OCI-M2 (cell line): Measurements from ENCODE around the gene NT5C1A.

Source experiments
- DNase-seq: peaks from one replicate; lab custom pipeline; 2025; ENCODE audit not compliant: unreplicated experiment; lab: John Stamatoyannopoulos, UW

NT5C1A gene

DNA sequence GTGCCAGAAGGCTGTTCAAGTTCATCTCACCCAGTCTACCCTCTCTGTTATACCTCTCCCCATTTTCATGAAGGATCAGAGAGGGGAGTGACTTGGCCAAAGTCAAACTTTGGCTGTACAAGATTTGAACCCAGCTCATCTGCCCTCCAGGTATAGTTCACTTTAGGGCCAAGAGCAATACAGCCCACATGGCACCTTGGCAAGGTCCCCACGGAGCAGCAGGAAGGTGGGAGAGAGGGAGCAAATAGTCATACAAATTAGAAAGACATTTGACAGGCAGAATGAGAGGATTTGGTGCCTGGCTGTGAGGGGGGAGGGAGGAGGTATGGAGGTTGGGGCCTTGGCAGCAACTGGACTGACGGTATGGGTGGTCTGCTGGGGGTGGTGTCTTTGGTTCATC, 18.3 kb upstream of the NT5C1A start:
- no peak for DNase-seq

DNA sequence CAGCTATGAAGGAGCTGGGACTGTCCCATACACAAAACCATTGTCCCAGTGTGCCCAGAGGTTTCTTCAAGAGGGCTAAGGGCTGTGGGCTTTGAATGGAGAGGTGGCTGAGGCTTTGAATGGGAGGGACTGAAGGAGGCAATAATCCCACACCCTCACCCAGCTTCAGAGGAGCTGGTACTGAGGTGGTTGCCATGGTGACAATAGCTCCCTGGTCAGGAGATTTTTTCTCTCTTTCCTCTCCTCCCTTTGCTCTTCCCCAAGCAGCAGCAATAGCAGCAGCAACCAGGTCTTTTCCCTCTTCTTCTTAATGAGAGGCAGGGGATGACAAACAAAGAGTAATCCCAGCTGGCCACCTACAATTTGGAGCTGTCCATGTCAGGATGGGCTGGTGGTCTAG, 17.7 kb upstream of the NT5C1A start:
- DNase-seq, result no peak

DNA sequence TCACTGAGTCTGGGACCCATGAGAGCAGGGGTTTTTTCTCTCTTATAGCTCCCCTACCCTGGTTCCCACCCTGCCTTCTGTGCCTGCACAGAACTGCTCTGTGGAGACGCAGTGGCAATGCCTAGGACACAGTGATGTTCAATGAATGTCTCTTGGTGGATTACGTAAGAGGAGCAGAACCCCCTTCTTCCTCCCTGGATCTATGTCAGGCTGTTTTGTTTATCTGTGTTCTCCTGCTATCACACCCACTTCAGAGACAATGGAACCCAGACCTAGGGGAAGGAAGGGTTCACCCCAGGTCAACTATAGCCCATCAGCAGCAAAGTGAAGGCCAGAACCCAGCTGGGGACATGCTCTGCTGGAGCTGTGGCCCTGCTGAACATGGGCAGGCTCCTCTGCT, 17.3 kb upstream of the NT5C1A start:
- no peak for DNase-seq

DNA sequence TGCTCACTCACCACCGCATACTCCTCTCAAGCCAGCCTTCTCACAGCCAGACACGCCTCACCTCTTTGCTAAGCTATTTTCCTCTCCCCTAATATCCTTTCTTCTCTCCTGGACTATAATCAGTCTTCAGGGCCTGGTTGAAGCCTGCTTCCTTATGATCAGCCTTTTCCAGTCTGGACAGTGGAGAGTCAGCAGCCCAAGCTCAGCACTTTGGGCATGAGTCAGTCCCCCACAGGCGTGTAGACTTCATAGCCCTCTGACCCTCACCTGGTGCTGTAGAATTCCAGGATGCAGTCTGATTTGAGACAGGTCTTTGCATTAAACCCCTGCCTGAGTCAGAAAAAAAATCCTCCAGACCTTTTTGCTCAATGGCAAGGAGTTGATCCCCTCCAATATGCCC, 16.8 kb upstream of the NT5C1A start:
- DNase-seq, result no peak

DNA sequence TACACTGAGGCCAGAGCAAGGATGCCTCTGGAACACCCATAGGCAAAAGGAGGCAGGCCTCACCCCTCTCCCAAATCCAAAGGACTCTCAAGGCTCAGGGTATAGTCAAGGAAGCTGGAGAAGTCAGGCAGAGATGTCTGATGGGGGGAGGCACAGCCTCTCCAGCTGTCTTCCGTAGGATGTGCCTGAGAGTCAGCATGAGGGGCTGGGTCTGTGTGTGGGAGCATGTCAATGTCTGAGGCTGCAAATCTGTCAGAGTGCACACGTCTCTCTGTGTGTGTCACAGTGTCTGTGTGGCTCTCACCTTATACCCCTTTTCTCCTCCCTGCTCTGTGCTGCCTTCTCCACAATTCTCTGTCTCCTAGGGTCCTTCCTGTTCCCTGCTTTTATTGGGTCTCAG, 15.3 kb upstream of the NT5C1A start:
- DNase-seq, result no peak

DNA sequence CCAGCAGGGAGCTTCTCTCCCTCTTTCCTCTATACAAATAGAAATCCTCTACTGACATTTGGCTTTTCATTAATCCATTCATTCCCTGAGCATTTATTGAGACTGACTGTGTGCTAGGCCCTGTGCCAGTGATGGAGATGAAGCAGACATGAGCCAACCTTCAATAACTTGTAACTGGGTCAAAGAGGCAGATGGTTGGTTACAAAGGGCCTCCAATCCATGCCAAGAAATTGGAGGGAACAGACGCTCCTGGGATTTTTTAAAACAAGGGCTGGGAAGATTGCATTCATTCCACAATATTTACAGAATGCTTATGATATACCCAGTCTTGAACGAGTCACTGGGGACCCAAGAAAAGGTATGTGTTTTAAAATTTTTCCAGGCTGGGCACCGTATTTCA, 13.2 kb upstream of the NT5C1A start:
- no peak for DNase-seq

DNA sequence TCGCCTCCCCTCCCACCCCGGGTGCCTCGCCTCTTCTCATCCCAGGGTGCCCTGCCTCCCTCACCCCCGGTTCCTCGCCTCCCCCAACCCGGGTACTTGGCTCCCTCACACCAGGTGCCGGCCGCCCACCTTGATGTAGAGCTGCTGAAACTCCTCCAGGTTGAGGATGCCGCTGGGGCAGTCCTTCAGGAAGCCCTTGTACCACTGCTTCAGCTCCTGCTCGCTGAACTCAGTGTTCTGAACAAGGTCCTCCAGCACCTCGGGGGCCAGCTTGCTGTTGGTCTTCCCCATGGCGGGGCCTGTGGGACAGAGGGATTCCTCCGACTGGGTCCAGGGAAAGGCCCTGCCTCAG, 12.4 kb upstream of the NT5C1A start:
- DNase-seq, result no peak

DNA sequence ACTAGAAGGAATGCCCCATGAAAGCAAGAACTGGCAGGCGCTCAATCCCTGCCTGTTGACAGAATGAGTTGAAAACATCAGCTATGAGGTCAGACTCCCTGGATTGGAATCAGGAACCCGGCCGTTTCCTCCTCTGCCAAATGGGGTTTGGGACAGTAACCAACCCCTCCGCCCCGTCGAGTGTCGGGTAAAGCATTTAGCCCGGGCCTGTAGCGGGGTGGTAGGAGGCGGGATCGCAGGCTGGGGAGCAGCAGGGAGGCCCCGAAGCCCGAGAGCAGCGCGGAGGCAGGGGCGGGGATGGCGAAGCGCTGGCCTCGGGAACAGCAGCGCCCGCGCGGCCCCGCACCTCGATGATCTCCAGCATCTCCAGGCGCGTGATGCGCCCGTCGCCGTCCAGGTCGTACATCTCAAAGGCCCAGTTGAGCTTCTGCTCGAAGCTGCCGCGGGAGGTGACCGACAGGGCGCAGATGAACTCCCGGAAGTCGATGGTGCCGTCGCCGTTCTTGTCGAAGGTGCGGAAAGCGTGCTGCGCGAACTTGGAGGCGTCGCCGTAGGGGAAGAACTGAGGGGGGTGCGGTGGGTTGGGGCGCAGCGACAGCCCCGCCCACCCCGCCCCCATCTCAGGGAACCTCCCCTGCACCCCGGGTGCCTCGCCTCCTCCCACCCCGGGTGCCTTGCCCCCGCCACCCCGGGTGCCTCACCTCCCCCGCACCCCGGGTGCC, 11.8 kb upstream of the NT5C1A start:
- DNase-seq, result no peak

DNA sequence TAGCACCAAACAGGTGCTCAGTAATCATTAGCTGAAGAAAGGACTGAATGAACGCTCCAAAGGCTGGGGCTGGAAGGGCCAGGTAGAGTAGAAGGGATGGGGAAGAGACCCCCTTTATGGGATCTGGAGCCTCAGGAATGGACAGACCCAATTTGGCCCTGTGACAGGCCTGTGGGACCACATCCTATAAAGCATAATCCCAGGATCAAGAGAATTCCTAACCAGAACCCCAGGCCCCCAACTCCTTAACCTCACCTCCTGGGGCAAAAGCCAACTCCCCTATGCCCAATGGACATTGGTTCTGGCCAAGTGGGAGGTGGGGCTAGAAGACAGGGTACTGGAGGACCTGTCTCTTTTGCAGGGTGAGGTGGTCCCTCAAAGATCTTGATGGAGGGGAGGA, 10.1 kb upstream of the NT5C1A start:
- no peak for DNase-seq

DNA sequence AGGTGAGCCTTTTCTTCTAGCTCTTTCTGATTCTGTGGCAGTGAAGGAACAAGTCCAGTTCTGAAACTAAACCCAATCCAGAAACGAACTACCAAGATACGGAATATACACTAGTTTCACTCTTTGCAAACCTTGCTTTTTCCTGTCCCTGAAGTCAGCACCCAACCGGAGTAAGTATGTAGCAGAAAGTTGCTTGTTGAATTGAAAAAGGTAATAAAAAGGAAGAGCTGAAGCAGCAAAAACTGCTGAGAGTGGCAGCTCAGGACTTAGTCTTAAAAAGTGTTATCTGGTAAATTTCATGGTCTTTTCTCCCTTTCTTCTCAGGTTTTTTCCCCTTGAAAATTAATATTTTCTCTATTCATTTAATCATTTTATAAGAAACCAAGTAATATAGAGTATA, 9.4 kb upstream of the NT5C1A start:
- no peak for DNase-seq

DNA sequence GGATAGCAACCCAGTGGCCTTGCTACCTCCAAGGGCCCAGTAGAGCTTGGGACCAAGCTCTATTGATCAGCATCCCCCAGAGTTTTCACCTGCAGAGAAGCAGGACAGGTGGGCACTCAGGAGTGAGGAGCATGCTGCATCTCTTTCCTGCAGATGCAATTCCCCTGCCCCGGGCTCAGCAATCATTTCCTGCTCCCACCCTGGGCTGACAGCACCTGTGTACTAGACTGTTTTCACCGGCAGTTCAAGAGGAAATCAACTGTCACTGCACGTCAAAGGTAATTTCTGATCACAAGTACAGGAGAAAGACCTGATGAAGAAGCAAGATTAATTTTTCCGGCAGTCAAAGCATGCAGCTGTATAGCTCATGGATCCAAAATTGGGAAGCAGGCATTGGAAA, 8.8 kb upstream of the NT5C1A start:
- no peak for DNase-seq

DNA sequence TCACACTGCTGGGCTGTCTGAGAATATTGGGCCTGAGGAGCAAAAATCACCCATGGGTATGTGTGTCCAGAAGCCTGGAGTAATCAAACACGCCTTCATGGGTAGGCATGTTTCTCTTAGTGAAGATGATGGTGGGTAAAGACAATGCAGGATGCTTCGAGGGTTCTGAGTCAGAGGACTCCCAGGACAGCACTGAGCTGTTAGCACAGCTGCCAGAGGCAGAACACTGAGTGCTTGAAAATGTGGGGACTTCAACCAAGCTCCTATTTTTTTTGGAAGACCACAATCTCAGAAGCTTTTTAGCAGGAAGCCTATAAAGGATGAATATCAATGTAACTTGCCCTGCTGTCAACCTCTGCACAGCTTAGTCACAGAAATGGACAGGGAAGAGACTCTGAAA, 7.9 kb upstream of the NT5C1A start:
- no peak for DNase-seq

DNA sequence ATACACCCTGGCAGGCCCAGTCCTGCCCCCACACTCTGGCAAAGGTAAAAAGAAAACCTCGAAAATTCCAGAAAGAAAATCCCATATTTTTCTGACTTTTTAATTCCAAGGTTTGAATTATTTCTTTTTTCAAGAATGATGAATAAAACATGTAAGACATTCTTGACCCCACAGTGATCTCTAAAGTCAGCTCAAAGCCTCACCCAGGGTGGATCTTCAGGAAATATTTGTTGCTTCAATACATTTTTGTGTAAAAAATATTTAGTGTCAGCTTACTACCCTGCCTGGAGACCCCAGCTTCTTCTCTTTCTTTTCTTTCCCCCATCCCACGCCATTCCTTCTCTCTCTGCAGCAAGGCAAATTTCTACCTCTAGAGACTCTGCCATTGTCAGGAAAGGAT, 7.0 kb upstream of the NT5C1A start:
- DNase-seq, result no peak

DNA sequence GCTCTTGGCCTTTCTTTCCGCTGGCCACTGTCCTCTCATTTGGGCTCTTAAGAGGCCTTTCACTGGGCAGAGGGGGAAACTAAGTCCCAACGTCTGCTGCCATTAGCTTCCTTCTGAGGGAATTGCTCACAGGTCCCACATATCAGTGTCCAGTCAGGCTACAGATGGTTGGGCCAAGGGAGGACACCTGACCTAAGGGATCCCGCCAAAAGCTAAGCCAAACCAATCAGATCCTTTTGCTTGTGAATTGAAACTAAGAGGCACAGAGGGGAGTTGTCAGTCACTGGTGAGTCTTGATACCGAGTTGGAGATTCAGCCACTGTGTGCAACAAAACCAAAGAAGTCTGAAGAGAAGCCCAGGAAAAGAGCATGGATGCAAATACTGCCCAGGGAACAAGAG, 5.7 kb upstream of the NT5C1A start:
- no peak for DNase-seq

DNA sequence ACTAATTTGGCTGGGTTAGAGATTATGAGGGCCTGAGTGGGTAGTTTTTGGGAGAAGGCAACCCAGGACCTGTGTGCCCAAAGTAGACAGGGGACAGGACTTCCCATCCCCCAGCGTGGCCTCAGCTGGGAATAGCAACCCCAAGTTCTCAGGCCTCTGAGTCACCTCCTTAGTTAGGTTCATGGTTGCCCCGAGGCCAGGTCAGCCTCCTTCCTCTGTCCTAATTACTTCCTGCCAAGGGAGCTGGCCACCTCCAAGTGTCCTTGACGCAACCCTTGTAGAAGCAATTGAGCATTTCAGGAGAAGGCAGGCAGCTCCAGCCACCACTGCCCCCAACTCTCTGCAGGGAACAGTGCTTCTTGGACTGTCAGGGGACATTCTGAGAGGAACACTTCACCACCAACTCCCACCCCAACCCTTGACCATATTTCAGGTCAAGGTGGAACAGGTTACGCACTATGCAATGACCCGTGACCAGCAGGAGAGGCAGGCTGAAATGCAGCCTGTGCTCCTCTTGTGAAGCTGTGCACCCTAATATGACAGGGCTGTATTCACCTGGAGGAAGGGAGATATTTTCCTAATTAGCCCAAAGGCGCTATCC, 5.1 kb upstream of the NT5C1A start:
- no peak for DNase-seq

DNA sequence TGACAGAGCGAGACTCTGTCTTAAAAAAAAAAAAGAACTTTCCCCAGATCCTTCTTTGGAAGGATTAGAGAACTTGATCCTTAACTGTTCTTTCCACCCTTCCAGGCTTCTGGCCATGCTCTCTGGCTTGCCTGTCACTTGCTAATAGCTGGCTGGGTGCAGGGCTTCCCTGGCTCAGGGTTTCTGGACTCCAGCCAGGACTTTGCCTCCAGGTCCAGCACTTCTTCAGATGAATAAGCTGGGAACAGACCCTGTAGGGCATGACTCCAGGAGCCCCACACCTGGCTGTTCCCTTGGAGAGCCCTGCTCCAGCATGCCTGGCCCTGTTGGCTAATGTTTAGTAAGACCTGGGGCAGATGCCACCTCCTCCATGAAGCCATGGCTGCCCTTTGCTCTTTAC, 3.3 kb upstream of the NT5C1A start:
- no peak for DNase-seq

DNA sequence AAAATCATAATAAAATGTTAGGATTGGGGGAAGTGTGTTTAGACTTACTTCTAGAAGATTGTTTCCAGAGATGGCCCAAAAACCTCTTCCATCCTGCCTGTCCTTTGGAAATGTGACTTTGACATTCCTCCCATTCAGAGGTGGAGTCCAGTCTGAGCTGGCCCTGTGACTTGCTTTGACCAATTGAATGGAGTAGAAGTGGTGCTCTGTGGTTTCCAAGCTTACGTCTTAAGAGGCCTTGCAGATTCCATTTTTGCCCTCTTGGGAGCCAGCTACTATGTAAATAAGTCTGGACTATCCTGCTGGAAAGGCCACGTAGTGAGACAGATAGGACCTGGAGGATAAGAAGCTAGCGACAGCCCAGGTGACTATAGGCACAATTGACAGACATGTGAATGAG, 1.3 kb upstream of the NT5C1A start:
- DNase-seq, result no peak

DNA sequence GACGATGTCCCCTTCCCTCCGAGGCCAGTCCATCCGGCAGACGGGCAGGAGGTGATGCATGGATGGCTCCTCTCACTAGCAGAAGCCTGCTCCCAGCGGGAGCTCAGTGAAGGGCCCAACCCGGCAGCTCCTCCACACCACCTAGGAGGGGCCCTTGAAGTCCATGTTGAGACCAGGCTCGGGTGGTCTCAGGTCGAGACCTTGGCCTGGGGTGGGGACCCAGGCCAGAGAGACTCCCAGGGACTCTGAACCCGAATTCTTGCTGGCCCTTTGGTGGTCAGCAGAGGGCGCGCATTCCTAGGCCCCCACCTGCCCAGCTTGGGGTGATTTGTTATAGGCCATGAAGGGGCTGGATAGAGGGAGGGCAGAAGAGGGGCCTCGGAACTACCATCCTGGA, 642 bp upstream of the NT5C1A start:
- no peak for DNase-seq

DNA sequence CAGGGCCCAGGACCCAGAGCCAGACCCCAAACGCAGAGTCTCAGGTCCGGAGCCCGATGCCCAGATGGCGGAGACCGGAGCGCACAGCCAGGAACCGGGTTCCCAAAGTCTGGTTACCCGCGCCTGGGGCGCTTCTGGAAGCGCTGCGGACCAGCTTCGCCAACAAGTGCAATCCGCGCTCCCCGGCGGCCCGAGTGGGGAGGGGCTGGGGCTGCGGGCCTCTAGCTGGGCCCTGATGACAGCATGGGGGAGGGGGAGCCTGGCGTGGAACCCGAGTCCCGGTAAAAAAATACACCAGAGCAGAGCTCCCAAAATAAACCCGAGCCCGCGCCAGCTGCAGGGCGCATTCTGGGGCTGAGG, 494 bp downstream of the NT5C1A start:
- no peak for DNase-seq

DNA sequence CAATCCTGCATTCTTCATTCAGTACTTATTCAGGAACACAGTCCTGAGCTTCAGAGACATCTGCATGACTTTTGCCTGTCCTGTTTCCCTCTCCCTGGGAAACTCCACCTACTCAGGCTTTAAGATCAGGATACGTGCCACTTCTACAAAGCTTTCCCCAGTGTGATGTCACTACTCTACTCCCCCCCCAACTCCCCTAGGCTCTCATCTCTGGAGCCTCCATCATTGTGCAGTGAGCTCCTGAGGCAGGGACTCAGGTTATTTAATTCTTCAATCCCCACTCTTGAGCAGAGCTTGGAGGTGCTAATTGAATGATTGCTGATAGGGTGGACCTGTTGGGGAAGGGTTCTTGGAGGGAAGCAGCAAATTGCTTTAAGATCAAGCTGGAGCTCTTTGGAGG, 1.2 kb downstream of the NT5C1A start:
- DNase-seq, result no peak

DNA sequence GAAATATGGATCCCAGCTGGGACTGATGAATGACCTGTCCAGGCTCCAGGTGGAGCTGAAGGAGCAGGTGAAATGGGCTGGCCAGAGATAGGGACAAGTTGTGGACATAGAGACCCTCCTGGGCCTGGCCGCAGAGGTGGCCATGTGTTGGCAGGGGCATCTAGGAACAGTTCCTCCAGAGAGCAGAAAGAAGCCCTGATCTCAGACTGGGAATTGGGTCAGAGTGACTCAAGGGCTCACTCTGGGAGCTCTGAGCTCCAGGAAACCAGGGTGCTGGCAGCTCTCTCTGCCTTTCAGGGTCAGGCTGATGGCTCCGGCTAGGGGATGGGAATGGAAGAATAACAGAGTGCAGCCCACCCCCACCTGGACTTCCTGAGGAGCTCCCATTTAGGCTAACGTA, 3.0 kb downstream of the NT5C1A start:
- no peak for DNase-seq

DNA sequence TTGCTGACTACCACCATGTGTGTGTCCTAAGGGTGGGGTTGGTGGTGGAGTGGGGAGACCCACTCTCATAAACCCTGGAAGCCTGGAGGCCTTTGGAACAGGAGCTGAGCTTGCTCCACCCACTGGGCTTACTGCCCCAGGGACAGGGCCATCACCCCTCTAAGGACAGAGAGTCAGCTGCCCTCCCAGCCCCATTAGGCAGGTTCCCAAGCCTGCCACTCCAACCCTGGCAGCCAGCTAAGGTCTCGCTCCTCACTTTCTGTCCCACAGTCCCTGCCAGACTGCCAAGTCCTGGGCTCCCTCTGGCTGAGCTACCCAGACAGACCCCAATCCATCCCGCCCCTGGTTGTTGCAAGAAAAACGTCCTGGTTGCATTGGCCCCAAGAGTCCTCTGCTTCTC, 3.8 kb downstream of the NT5C1A start:
- no peak for DNase-seq

DNA sequence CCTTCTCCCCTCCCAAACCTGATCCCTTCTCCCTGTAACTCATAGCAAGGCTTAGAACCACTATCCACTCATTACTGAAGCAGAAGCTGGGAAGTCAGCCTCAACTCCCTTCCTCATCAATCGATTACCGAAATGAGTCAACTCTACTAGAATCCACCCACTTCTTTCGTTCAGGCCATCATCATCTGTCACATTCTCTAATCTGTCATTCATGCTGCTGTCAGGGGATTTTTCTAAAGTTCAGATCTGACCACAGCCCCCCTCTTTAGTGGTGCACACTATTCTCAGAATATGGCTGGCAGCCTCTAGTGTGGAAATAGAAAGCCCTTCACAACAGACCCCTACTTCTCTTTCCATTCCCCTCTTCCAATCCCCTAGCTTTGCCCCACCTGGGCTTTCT, 5.1 kb downstream of the NT5C1A start:
- no peak for DNase-seq
